GM12873 (cell line): ENCODE results near the gene CST6.

Source experiments
- CTCF ChIP-seq: IDR thresholded peaks from 2 replicates; pipeline ENCODE4 v1.5.1; 2012; ENCODE audit warnings: low read depth, mild to moderate bottlenecking, moderate library complexity, low read length, control low read depth; ENCODE audit not compliant: insufficient read depth; ENCODE audit errors: missing control alignments

Gene CST6

DNA sequence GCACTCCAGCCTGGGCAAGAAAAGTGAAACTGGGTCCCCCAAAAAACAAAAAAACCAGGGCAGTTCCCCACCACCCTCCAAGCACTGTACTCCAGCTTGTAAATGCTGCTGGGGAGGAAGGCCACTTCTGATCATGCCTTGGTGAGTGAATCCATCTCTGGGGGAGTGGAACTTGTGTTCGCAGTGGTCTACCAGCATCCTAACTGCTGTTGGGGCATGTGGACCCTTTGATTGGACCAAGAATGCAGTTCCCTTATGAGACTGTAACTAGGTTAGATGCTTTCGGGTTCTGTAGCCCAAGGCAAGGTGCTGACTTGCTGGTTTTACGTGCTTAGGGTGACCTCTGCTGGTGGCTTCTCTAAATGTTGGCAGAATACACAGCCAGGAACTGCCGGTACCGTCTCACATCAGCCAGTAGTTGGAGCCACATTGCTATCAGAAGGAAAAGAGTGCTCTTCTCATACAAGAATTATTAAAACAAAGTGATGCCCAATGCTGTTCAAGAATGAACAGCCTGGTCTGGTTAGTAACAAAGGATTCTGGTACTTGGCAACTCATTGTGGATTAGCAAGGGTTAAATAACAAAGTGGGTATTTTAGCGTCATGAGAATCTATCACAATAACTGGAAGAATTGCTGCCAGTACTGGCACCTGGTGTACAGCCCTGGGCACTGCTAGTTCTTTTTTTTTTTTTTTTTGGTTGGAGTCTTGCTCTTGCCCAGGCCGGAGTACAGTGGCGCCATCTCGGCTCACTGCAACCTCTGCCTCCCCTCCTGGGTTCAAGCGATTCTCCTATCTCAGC, 22.8 kb upstream of the CST6 start:
- TF ChIP-seq CTCF, result peak; percentile 91

- TF ChIP-seq CTCF, result no peak
Measured at GRCh38 chr11:65992056-65992455, 19.8 kb upstream of the CST6 start.

GRCh38 chr11:65997286-65997685, 14.5 kb upstream of the CST6 start:
- TF ChIP-seq CTCF, result no peak

DNA sequence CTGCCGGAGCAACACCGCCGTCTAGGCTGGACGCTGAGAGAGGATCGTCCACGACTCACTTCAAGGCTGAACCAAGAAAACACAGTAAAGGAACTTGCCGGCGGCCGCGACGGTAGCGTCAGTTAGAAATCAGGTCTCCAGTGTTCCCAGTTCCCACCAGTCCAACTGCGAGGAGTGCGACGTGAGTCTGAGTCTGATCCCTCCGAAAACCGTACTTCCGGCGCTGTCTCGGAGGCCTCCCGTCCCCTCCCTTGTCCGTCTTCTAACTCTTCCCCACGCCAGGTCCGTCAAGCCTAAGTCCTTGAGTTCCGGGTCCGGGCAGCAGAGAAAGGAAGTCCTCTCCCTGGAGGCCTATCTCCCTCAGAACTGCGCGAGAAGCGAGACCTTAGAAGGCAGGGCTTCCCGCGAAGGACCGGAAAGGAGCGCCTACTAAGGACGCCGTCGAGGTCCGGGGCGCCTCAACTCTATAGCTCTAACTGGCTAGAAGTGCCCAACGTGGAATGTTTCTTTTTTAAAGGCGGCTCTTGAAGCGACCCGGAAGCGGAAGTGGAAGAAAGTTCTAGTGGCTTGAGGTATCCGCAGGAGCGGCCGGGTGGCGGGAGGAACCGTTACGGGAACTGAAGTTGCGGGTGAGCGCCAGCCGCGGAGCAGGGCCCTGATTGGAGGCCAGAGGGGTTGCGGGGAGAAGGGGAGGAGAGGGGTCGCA, 9.7 kb upstream of the CST6 start, which contains the start of the genes BANF1 and EIF1AD:
BANF1 (plus strand) TSS at position 562 of the 706 bp plus-strand sequence. CDS start 748 bp downstream, outside the sequence.
EIF1AD (minus strand) TSS at position 216 of the 706 bp plus-strand sequence. CDS start 1,768 bp downstream, outside the sequence.
- no peak for TF ChIP-seq CTCF

GRCh38 chr11:66002648-66003225, 9.1 kb upstream of the CST6 start:
- TF ChIP-seq CTCF, result peak; percentile 29

DNA sequence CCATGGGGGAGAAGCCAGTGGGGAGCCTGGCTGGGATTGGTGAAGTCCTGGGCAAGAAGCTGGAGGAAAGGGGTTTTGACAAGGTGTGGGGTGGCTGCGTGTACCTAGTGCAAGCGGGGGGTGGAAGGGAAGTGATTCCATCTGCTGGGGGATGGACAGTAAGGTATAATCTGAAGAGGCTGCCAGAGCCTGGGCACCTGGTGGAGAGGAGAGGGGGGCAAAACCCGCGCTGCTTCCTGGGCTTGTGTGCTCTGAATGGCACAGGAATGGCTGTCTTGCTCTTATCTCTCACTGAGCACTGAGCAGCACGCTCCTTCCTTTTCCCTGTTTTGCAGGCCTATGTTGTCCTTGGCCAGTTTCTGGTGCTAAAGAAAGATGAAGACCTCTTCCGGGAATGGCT, 8.5 kb upstream of the CST6 start:
- TF ChIP-seq CTCF, result no peak

- TF ChIP-seq CTCF, result no peak
Measured at GRCh38 chr11:66004186-66004585, 7.6 kb upstream of the CST6 start.
